H9 (cell line): ENCODE measurements around the gene WDR12. TPM values are rescaled to one million over a fixed set of nuclear protein-coding genes. Genes with fewer than 3 reads are reported as not detected.

Experiments
- DNase-seq: peaks from one replicate; pipeline ENCODE4 v3.0.0-alpha.2; 2017
- H2AFZ ChIP-seq: one replicate; pipeline ENCODE4 v1.6.1; 2013; ENCODE audit warnings: mild to moderate bottlenecking, low read length, control low read depth, moderate library complexity
- H2AK5ac ChIP-seq: 2 replicates; pipeline ENCODE4 v1.6.1; 2013; ENCODE audit warnings: low read length, control low read depth, mixed read lengths; ENCODE audit not compliant: insufficient read length
- H2BK120ac ChIP-seq: one replicate; pipeline ENCODE4 v1.6.1; 2013; ENCODE audit warnings: low read depth, mild to moderate bottlenecking, low read length, control low read depth, inconsistent platforms; ENCODE audit not compliant: poor library complexity, severe bottlenecking
- H2BK12ac ChIP-seq: 2 replicates; pipeline ENCODE4 v1.6.1; 2013; ENCODE audit warnings: low read length, control low read depth, mixed read lengths, low read depth; ENCODE audit not compliant: insufficient read length
- H2BK15ac ChIP-seq: 2 replicates; pipeline ENCODE4 v1.6.1; 2013; ENCODE audit warnings: low read depth, low read length, control low read depth
- H2BK20ac ChIP-seq: one replicate; pipeline ENCODE4 v1.6.1; 2013; ENCODE audit warnings: low read depth, mild to moderate bottlenecking, low read length, control low read depth, inconsistent platforms; ENCODE audit not compliant: poor library complexity, severe bottlenecking
- H2BK5ac ChIP-seq: 2 replicates; pipeline ENCODE4 v1.6.1; 2013; ENCODE audit warnings: low read length, control low read depth, mixed read lengths; ENCODE audit not compliant: insufficient read length
- H3K14ac ChIP-seq: 2 replicates; pipeline ENCODE4 v1.6.1; 2013; ENCODE audit warnings: low read length, control low read depth; ENCODE audit not compliant: insufficient read depth
- H3K18ac ChIP-seq: 2 replicates; pipeline ENCODE4 v1.6.1; 2013; ENCODE audit warnings: low read depth, mild to moderate bottlenecking, mixed read lengths, low read length, control low read depth; ENCODE audit not compliant: insufficient read length
- H3K23ac ChIP-seq: 2 replicates; pipeline ENCODE4 v1.6.1; 2013; ENCODE audit warnings: low read length, control low read depth, mixed read lengths, low read depth; ENCODE audit not compliant: insufficient read length
- H3K23me2 ChIP-seq: 2 replicates; pipeline ENCODE4 v1.6.1; 2013; ENCODE audit warnings: low read depth, mild to moderate bottlenecking, mixed read lengths, low read length, control low read depth; ENCODE audit not compliant: insufficient read length, poor library complexity, severe bottlenecking
- H3K27ac ChIP-seq: 2 replicates; pipeline ENCODE4 v1.5.1; 2013; ENCODE audit warnings: low read length, control low read depth, mixed read lengths, low read depth; ENCODE audit not compliant: insufficient read length
- H3K27me3 ChIP-seq: 2 replicates; pipeline ENCODE4 v1.6.1; 2013; ENCODE audit warnings: low read length, control low read depth, inconsistent platforms; ENCODE audit not compliant: insufficient read depth
- H3K4ac ChIP-seq: 2 replicates; pipeline ENCODE4 v1.6.1; 2013; ENCODE audit warnings: low read depth, mild to moderate bottlenecking, control low read depth, inconsistent platforms, low read length, moderate library complexity
- H3K4me1 ChIP-seq: 2 replicates; pipeline ENCODE4 v1.6.1; 2013; ENCODE audit warnings: low read length, control low read depth, inconsistent platforms; ENCODE audit not compliant: insufficient read depth
- H3K4me2 ChIP-seq: 2 replicates; pipeline ENCODE4 v1.6.1; 2013; ENCODE audit warnings: low read length, control low read depth, mixed read lengths; ENCODE audit not compliant: insufficient read length, insufficient read depth
- H3K56ac ChIP-seq: 2 replicates; pipeline ENCODE4 v1.6.1; 2013; ENCODE audit warnings: low read depth, mild to moderate bottlenecking, mixed read lengths, low read length, control low read depth; ENCODE audit not compliant: insufficient read length
- H3K79me1 ChIP-seq: 2 replicates; pipeline ENCODE4 v1.6.1; 2013; ENCODE audit warnings: low read depth, mild to moderate bottlenecking, moderate library complexity, low read length, control low read depth, inconsistent platforms; ENCODE audit not compliant: insufficient read depth, poor library complexity, severe bottlenecking
- H3K79me2 ChIP-seq: 2 replicates; pipeline ENCODE4 v1.6.1; 2013; ENCODE audit warnings: low read length, control low read depth, inconsistent platforms; ENCODE audit not compliant: insufficient read depth
- H3K9ac ChIP-seq: 2 replicates; pipeline ENCODE4 v1.6.1; 2013; ENCODE audit warnings: low read length, control low read depth, mixed read lengths; ENCODE audit not compliant: insufficient read length; ENCODE audit errors: extremely low read depth
- H3K9me3 ChIP-seq: one replicate; pipeline ENCODE4 v1.6.1; 2013; ENCODE audit warnings: low read depth, low read length, inconsistent platforms; ENCODE audit not compliant: control insufficient read depth
- H3T11ph ChIP-seq: one replicate; pipeline ENCODE4 v1.6.1; 2013; ENCODE audit warnings: mild to moderate bottlenecking, low read length, control low read depth, inconsistent platforms
- H4K20me1 ChIP-seq: one replicate; pipeline ENCODE4 v1.6.1; 2013; ENCODE audit not compliant: control insufficient read depth, insufficient read length, insufficient read depth
- H4K5ac ChIP-seq: 2 replicates; pipeline ENCODE4 v1.6.1; 2013; ENCODE audit warnings: low read depth, mild to moderate bottlenecking, mixed read lengths, low read length, control low read depth; ENCODE audit not compliant: insufficient read length
- H4K8ac ChIP-seq: replicated peaks from 2 replicates; pipeline ENCODE4 v1.6.1; 2013; ENCODE audit warnings: low read length, control low read depth, mixed read lengths, low read depth; ENCODE audit not compliant: insufficient read length
- H4K91ac ChIP-seq: 2 replicates; pipeline ENCODE4 v1.6.1; 2013; ENCODE audit warnings: low read depth, mild to moderate bottlenecking, moderate library complexity, mixed read lengths, low read length, control low read depth; ENCODE audit not compliant: insufficient read length
- H3K27ac Mint-ChIP-seq, 3 experiments: 2 replicates in 2 of 3; 3 replicates in 1 of 3; pipeline ENCODE4 v1.8.0; 2020 to 2021; ENCODE audit warnings: mixed read lengths in 3 of 3, mild to moderate bottlenecking in 1 of 3, moderate library complexity in 1 of 3
- H3K27me3 Mint-ChIP-seq: 2 replicates; pipeline ENCODE4 v1.8.0; 2021; ENCODE audit warnings: low read depth, mild to moderate bottlenecking, moderate library complexity, mixed read lengths
- H3K36me3 Mint-ChIP-seq, 3 experiments: 2 replicates in 2 of 3; 3 replicates in 1 of 3; pipeline ENCODE4 v1.8.0; 2020 to 2021; ENCODE audit warnings: low read depth in 3 of 3, mixed read lengths in 3 of 3; ENCODE audit not compliant: insufficient read depth in 1 of 3
- H3K4me1 Mint-ChIP-seq, 2 experiments: 2 replicates each; pipeline ENCODE4 v1.8.0; 2020; ENCODE audit warnings: mixed read lengths in 2 of 2
- H3K4me3 Mint-ChIP-seq, 2 experiments: 2 replicates in 1 of 2; 3 replicates in 1 of 2; pipeline ENCODE4 v1.8.0; 2020 to 2021; ENCODE audit warnings: mild to moderate bottlenecking in 2 of 2, mixed read lengths in 2 of 2, moderate library complexity in 1 of 2
- H3K9me3 Mint-ChIP-seq, 2 experiments: 2 replicates in 1 of 2; 3 replicates in 1 of 2; pipeline ENCODE4 v1.8.0; 2020; ENCODE audit warnings: mild to moderate bottlenecking in 2 of 2, mixed read lengths in 2 of 2, moderate library complexity in 1 of 2
- whole genome bisulfite sequencing: extraction: QIAGEN DNeasy Blood & Tissue Kit; methylation state at CpG from one replicate; pipeline ENCODE4 v1.1.7; 2013; ENCODE audit warnings: missing lambda C conversion rate, low lambda C conversion rate, mixed read lengths; ENCODE audit not compliant: insufficient read length; ENCODE audit errors: extremely low coverage; 5-methylcytosine and 5-hydroxymethylcytosine counted together
- total RNA-seq: library from RNA; stranded (reverse); gene quantifications from 2 replicates; pipeline ENCODE4 v1.2.1, GENCODE V29; 2021
- TF ChIP-seq, protein P1 (sequence below): fragments of 200-600 bp; sonication (generic); conservative IDR thresholded peaks from 3 replicates; pipeline ENCODE4 v1.8.0; 2021; ENCODE audit warnings: antibody characterized with exemption, mild to moderate bottlenecking

The WDR12 gene
- total RNA-seq, 1 experiment from 2014 or later = 129 TPM

- Histone ChIP-seq H3K79me2 (no peaks in the 10 kb centered on the region), H3K56ac (no peak overlapping the region), H2BK15ac (no peak overlapping the region), H3K4me2 (no peak overlapping the region), H4K8ac (no peak overlapping the region), H4K5ac (no peak overlapping the region), H3K23me2 (no peaks in the 10 kb centered on the region), H2AFZ (no peak overlapping the region), H3K79me1 (no peaks in the 10 kb centered on the region), H3K27me3 (no peaks in the 10 kb centered on the region), H4K91ac (no peak overlapping the region), H3T11ph (no peak overlapping the region), H2BK12ac (no peak overlapping the region), H3K18ac (no peak overlapping the region), H3K9me3 (no peaks in the 10 kb centered on the region), H2BK20ac (no peak overlapping the region), H3K23ac (no peak overlapping the region), H3K4me1 (no peaks in the 10 kb centered on the region), H3K27ac (no peak overlapping the region), H3K9ac (no peak overlapping the region), H2AK5ac (no peak overlapping the region), H3K14ac (no peak overlapping the region), H2BK120ac (no peak overlapping the region), H3K4ac (no peak overlapping the region), H2BK5ac (no peak overlapping the region), H4K20me1 (no peaks in the 10 kb centered on the region)
- TF ChIP-seq, protein P1, sequence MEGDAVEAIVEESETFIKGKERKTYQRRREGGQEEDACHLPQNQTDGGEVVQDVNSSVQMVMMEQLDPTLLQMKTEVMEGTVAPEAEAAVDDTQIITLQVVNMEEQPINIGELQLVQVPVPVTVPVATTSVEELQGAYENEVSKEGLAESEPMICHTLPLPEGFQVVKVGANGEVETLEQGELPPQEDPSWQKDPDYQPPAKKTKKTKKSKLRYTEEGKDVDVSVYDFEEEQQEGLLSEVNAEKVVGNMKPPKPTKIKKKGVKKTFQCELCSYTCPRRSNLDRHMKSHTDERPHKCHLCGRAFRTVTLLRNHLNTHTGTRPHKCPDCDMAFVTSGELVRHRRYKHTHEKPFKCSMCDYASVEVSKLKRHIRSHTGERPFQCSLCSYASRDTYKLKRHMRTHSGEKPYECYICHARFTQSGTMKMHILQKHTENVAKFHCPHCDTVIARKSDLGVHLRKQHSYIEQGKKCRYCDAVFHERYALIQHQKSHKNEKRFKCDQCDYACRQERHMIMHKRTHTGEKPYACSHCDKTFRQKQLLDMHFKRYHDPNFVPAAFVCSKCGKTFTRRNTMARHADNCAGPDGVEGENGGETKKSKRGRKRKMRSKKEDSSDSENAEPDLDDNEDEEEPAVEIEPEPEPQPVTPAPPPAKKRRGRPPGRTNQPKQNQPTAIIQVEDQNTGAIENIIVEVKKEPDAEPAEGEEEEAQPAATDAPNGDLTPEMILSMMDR = no peak
- peaks cover 4% of the 10 kb centered on the region in 2 experiments; a peak in 1 of 4 replicates for H3K4me1 Mint-ChIP-seq
- DNase-seq = no peak
- WGBS = no CpG with 5 or more reads among the region's 2 CpGs
- no peak overlapping the region for H3K27ac Mint-ChIP-seq
- peaks cover 0 to 1% (median 0%) of the 10 kb centered on the region in 3 experiments; a peak in 1 of 7 replicates for H3K36me3 Mint-ChIP-seq
- H3K9me3 Mint-ChIP-seq = peaks cover 5 to 10% of the 10 kb centered on the region in 2 experiments; a peak in 4 of 5 replicates
- no peak overlapping the region for H3K4me3 Mint-ChIP-seq
- H3K27me3 Mint-ChIP-seq = no peaks in the 10 kb centered on the region; the same call in 1 of the 2 replicates
Measured at GRCh38 chr2:202844656-202845055, 66.8 kb downstream of the WDR12 start.
